ENCODE measurements around the gene LRRC4B. TPM values are rescaled to one million over a fixed set of nuclear protein-coding genes. Genes with fewer than 3 reads are reported as not detected.

LRRC4B gene
- total and polyA plus RNA-seq, 7 donors: 0.23 to 2.8 (median 2.4) TPM; not detected in 1

DNA sequence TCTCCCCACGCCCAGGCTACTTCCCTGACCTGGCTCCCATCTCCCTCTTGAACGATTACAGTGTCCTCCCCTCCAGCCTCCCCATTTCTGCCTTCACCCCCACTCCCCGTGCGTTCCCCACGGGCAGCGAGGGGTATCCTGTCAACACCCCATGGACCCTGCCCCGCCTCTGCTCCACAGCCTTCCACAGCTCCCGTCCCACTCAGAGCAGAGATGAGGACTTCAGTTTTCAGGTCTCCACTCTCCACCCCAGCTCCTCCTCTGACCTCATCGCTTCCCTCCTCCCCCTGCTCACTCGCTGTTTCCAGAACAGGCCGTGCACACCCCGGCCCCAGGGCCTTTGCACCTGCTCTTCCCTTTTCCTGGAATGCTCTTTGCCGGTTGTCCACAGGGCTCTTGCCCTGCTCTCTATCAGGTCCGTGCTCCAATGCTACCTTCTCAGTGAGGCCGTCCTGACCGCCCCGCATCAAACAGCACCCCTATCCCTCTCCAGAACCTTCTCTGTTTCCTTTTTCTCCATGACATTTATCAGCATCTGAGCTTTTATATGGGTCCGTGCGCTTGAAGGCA is 15.0 kb downstream of the LRRC4B start:
- Histone ChIP-seq H3K4me3 (no peak overlapping the region), H3K36me3 (no peaks in the 10 kb centered on the region), H3K27ac (no peak overlapping the region), H3K4me1 (peaks cover 0 to 16% (median 12%) of the 10 kb centered on the region in 4 donors), H3K9me3 (no peaks in the 10 kb centered on the region), H3K27me3 (peaks cover 15 to 91% (median 64%) of the 10 kb centered on the region in 3 donors)
- TF ChIP-seq POLR2AphosphoS5 (IDR thresholded peaks at IDR 0.05): no peak
- TF ChIP-seq, protein P1, sequence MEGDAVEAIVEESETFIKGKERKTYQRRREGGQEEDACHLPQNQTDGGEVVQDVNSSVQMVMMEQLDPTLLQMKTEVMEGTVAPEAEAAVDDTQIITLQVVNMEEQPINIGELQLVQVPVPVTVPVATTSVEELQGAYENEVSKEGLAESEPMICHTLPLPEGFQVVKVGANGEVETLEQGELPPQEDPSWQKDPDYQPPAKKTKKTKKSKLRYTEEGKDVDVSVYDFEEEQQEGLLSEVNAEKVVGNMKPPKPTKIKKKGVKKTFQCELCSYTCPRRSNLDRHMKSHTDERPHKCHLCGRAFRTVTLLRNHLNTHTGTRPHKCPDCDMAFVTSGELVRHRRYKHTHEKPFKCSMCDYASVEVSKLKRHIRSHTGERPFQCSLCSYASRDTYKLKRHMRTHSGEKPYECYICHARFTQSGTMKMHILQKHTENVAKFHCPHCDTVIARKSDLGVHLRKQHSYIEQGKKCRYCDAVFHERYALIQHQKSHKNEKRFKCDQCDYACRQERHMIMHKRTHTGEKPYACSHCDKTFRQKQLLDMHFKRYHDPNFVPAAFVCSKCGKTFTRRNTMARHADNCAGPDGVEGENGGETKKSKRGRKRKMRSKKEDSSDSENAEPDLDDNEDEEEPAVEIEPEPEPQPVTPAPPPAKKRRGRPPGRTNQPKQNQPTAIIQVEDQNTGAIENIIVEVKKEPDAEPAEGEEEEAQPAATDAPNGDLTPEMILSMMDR (IDR thresholded peaks at IDR 0.05): no peak
- TF ChIP-seq EP300 (IDR thresholded peaks at IDR 0.05): no peak
- intact Hi-C loops (cut with DNase I): no loop called here
- no peak for DNase-seq
- WGBS, 2 donors: 77 to 79% methylated on average over 19 of the region's 19 CpGs

DNA sequence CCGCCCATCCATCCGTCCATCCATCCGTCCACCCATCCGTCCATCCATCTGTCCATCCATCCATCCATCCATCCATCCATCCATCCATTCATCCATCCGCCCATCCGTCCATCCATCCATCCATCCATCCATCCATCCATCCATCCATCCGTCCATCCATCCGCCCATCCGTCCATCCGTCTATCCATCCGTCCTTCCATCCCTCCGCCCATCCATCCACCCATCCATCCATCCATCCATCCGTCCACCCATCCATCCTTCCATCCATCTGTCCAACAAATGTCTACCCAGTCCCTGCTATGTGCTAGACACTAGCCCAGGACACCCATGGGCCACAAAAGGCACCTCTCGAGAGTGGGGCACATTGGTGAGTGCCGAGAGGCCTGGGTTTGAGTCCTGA is 15.7 kb downstream of the LRRC4B start:
- TF ChIP-seq POLR2AphosphoS5 (IDR thresholded peaks at IDR 0.05) (no peak), EP300 (IDR thresholded peaks at IDR 0.05) (no peak)
- no peak overlapping the region for H3K4me3 ChIP-seq
- WGBS, 2 donors: 81 to 87% methylated on average over 15 of the region's 15 CpGs
- no peaks in the 10 kb centered on the region for H3K36me3 ChIP-seq
- peaks cover 0 to 16% (median 12%) of the 10 kb centered on the region in 4 donors for H3K4me1 ChIP-seq
- H3K9me3 ChIP-seq: no peaks in the 10 kb centered on the region
- H3K27ac ChIP-seq: no peak overlapping the region
- peaks cover 15 to 91% (median 63%) of the 10 kb centered on the region in 3 donors for H3K27me3 ChIP-seq
- intact Hi-C loops (cut with DNase I): no loop called here
- DNase-seq: no peak

DNA sequence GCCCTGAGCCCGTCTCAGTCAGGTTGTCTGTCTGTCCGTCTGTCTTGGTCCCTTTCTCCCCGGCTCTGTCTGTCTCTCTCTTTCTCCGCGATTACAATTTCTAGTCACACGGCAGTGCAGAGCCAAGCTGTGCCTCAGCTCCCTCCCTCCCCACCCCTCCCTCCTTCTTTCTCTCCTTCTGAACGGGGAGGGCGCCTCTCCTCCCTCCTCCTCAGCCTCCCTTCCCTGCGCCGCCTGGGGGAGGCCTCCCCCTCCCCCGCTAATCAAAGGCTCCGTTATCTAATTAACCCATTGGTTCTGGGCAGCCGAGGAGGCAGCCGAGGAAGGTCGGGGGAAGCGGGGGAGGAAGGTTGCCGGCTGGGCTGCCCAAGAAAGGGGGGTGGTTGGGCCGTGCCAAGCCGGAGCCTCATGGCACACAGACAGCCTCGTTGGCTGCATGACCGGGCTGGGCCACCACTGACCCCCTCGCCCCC is 16.5 kb downstream of the LRRC4B start:
- TF ChIP-seq, protein P1 (IDR thresholded peaks at IDR 0.05): no peak
- TF ChIP-seq EP300 (IDR thresholded peaks at IDR 0.05) (no peak), POLR2AphosphoS5 (IDR thresholded peaks at IDR 0.05) (no peak), POLR2A (IDR thresholded peaks at IDR 0.05) (no peak)
- peaks cover 0 to 15% (median 10%) of the 10 kb centered on the region in 4 donors for H3K4me1 ChIP-seq
- WGBS, 2 donors: 2 to 8% methylated on average over 22 of the region's 22 CpGs
- H3K9me3 ChIP-seq: no peaks in the 10 kb centered on the region
- H3K27me3 ChIP-seq: peaks cover 11 to 83% (median 55%) of the 10 kb centered on the region in 3 donors
- intact Hi-C loops (cut with DNase I): no loop called here
- no peaks in the 10 kb centered on the region for H3K36me3 ChIP-seq
- no peak overlapping the region for H3K27ac ChIP-seq
- H3K4me3 ChIP-seq: peak overlapping the region in 2 of 4 donors; percentile 11 to 19
- DNase-seq: no peak

DNA sequence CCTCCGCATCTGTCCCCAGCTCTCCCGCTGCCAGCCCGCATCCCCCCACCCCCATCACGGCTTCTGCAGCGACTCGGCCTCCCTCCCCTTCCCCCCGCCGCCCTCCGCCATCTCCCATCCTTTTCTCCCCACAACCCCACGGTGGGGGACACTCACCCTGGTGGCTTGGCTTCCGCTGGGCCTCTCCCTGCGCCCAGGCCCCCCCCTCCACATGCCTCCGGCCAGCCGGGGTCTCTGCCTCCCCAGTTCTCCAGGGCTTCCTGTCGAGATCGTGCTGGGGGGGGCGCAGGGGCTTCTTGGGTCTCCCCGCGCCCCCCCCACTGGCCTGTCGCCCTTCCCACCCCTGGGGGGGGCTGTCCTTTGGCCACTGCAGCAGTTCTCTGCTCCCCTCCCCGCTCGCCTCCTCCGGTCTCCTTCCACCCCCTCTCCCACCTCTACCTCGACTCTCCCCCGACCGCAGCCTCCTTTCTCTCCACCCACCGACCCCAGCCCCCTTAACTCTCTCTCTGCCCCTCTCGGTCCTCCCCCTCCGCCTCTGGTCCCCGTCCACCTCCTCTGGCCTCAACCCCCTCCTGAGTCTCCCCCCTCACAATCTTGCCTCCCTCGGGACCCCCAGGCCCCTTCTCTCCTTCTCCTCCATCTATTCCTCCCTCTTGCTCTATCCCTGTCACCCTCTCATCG is 17.1 kb downstream of the LRRC4B start:
- H3K9me3 ChIP-seq: no peaks in the 10 kb centered on the region
- H3K27ac ChIP-seq: no peak overlapping the region
- 9 to 14% methylated on average over 32 of the region's 32 CpGs for WGBS, 2 donors
- peaks cover 0 to 10% (median 4%) of the 10 kb centered on the region in 4 donors for H3K4me1 ChIP-seq
- H3K36me3 ChIP-seq: no peaks in the 10 kb centered on the region
- intact Hi-C loops (cut with DNase I): no loop called here
- TF ChIP-seq EP300 (IDR thresholded peaks at IDR 0.05) (no peak), POLR2A (IDR thresholded peaks at IDR 0.05) (no peak)
- H3K27me3 ChIP-seq: peaks cover 10 to 77% (median 49%) of the 10 kb centered on the region in 3 donors
- no peak for DNase-seq
- peak overlapping the region in 2 of 4 donors; percentile 11 to 19 for H3K4me3 ChIP-seq

DNA sequence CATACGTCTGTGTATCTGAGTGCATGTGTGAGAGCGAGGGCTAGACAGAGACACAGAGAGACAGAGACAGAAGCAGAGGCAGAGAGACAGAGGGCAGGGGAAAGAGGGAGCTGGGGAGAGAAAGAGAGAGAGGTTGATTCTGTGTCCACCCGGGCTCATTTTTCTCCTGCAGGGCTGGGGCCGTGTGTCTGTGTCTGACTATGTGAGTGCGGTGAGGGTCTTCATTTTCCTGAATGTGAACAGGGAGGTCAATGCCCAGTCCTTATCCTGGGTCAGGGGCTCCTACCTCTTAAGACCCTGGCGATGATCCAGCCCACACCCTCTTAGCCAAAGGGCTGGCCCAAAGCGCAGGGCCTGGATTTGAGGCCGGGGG is 17.7 kb downstream of the LRRC4B start:
- Histone ChIP-seq H3K36me3 (no peaks in the 10 kb centered on the region), H3K4me1 (peaks cover 0 to 4% (median 0%) of the 10 kb centered on the region in 4 donors), H3K27me3 (peaks cover 7 to 71% (median 43%) of the 10 kb centered on the region in 3 donors), H3K9me3 (no peaks in the 10 kb centered on the region), H3K4me3 (peak overlapping the region in 2 of 4 donors; percentile 11 to 19), H3K27ac (no peak overlapping the region)
- intact Hi-C loops (cut with DNase I): no loop called here
- TF ChIP-seq POLR2AphosphoS5 (IDR thresholded peaks at IDR 0.05): no peak
- TF ChIP-seq, protein P1 (IDR thresholded peaks at IDR 0.05): no peak
- no peak for TF ChIP-seq EP300 (IDR thresholded peaks at IDR 0.05)
- no peak for TF ChIP-seq POLR2A (IDR thresholded peaks at IDR 0.05)
- no peak for DNase-seq
- whole genome bisulfite sequencing, 2 donors: 33 to 38% methylated on average over 8 of the region's 8 CpGs

All from sigmoid colon (tissue), 7 donors.